Caco-2 (cell line): Measurements from ENCODE around the gene FOXN4. TPM values are rescaled to one million over a fixed set of nuclear protein-coding genes. Genes with fewer than 3 reads are reported as not detected.
"Not testable (repeated sequence)": the region's sequence is repeated elsewhere in the genome, so short reads cannot be mapped to it uniquely, and the experiment has no call there.

Experiments
- BruUV-seq: library from RNA; stranded (reverse); fragments of 400-500 nt; replicated peaks from 2 replicates; lab custom pipeline; 2021; lab: Mats Ljungman, UMichigan
- CTCF ChIA-PET: fragments of 300-600 bp; sonication (Branson Sonifier 250); formaldehyde crosslinking; loops from one replicate; lab custom pipeline; 2022; ENCODE audit warnings: antibody characterized with exemption; lab: Charles Lee
- POLR2A ChIA-PET: fragments of 300-600 bp; sonication (Branson Sonifier 250); formaldehyde crosslinking; loops from one replicate; lab custom pipeline; 2022; ENCODE audit warnings: antibody characterized with exemption; lab: Charles Lee
- DNase-seq, 2 experiments: peaks; one replicate each; pipeline versions ENCODE4 v3.0.0 to v3.0.0-alpha.2; 2020 to 2022
- H3K27me3 ChIP-seq: replicated peaks from 2 replicates; pipeline ENCODE4 v1.6.0; 2011; ENCODE audit warnings: low read length; ENCODE audit not compliant: control insufficient read depth, insufficient read depth
- H3K36me3 ChIP-seq: 2 replicates; pipeline ENCODE4 v1.5.1; 2011; ENCODE audit warnings: low read length; ENCODE audit not compliant: control insufficient read depth, insufficient read depth
- H3K4me1 ChIP-seq: fragments of 250-450 bp; sonication (Bioruptor Pico); 2 replicates; pipeline ENCODE4 v1.5.1; 2020; ENCODE audit warnings: mild to moderate bottlenecking
- H3K4me3 ChIP-seq: 2 replicates; pipeline ENCODE4 v1.5.1; 2011; ENCODE audit warnings: low read depth, mild to moderate bottlenecking, control low read depth, low read length
- H3K9me3 ChIP-seq: fragments of 250-450 bp; sonication (Bioruptor Pico); 2 replicates; pipeline ENCODE4 v1.5.1; 2020; ENCODE audit warnings: mild to moderate bottlenecking, moderate library complexity
- H3K27ac Mint-ChIP-seq: one replicate; pipeline ENCODE4 v1.8.0; 2022; ENCODE audit warnings: mixed read lengths; ENCODE audit not compliant: unreplicated experiment
- H3K27me3 Mint-ChIP-seq: one replicate; pipeline ENCODE4 v1.8.0; 2022; ENCODE audit warnings: mixed read lengths; ENCODE audit not compliant: insufficient read depth, unreplicated experiment
- H3K36me3 Mint-ChIP-seq: one replicate; pipeline ENCODE4 v1.8.0; 2022; ENCODE audit warnings: mild to moderate bottlenecking, mixed read lengths; ENCODE audit not compliant: insufficient read depth, unreplicated experiment
- H3K4me1 Mint-ChIP-seq: one replicate; pipeline ENCODE4 v1.8.0; 2022; ENCODE audit warnings: low read depth, mixed read lengths; ENCODE audit not compliant: unreplicated experiment
- H3K4me3 Mint-ChIP-seq: one replicate; pipeline ENCODE4 v1.8.0; 2022; ENCODE audit warnings: mild to moderate bottlenecking, moderate library complexity, mixed read lengths; ENCODE audit not compliant: unreplicated experiment
- H3K9me3 Mint-ChIP-seq: one replicate; pipeline ENCODE4 v1.8.0; 2022; ENCODE audit warnings: mixed read lengths; ENCODE audit not compliant: unreplicated experiment
- CTCF ChIP-seq, 2 experiments: fragments of 200-600 bp in 1 of 2; IDR thresholded peaks; 1 replicate in 1 of 2; 2 replicates in 1 of 2; pipeline versions ENCODE4 v1.5.1 to v1.8.0; 2011 to 2022; ENCODE audit warnings: antibody characterized with exemption in 1 of 2, control low read depth in 1 of 2, inconsistent platforms in 1 of 2, low read depth in 1 of 2, low read length in 1 of 2, mild to moderate bottlenecking in 1 of 2, moderate library complexity in 1 of 2; ENCODE audit not compliant: insufficient read depth in 1 of 2, severe bottlenecking in 1 of 2, unreplicated experiment in 1 of 2
- intact Hi-C: fragments of 100-400 bp; cut with micrococcal nuclease; formaldehyde crosslinking; loops from one replicate; pipeline ENCODE4 v1.10.0; 2022; ENCODE audit not compliant: unreplicated experiment
- total RNA-seq: library from RNA; stranded (reverse); gene quantifications from 2 replicates; pipeline ENCODE4 v1.2.3, GENCODE V29; 2022

FOXN4 gene
- total RNA-seq, 1 experiment from 2014 or later = 0.95 TPM

DNA sequence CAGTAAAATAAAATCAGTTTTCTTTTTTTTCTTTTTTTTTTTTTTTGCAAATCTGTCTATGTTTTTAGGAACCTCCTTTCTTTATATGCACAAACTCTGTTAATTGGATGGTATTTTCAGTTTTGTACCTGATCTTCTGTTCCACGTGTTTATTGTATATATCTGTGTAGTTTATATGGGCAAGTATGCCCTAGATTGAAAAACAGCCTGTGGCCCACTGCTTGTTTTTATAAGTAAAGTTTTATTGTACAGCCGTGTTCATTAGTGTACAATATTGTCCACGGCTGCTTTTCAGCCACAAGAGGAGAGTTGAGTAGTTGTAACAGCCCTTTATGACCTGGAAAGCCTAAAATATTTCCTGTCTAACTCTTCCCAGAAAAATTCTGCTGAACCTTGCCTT lies 19.9 kb upstream of the FOXN4 start:
- no peaks in the 10 kb centered on the region for H3K36me3 ChIP-seq
- ChIA-PET POLR2A (no interaction called here), CTCF (interaction anchor here (1.0 kb wide), 1 partner anchor 18 kb away, joined by 3 read pairs; the partner anchor contains the start of gene MYO1H)
- TF ChIP-seq CTCF (IDR thresholded peaks at IDR 0.05; ENCODE audit: insufficient read depth in 1 of 2, low read depth in 1 of 2, low read length in 1 of 2, severe bottlenecking in 1 of 2, unreplicated experiment in 1 of 2) = no peak
- no peak for DNase-seq
- intact Hi-C loops = no loop called here
- H3K9me3 ChIP-seq = no peaks in the 10 kb centered on the region
- H3K4me1 Mint-ChIP-seq = no peaks in the 10 kb centered on the region
- H3K36me3 Mint-ChIP-seq = no peaks in the 10 kb centered on the region
- no peaks in the 10 kb centered on the region for H3K4me1 ChIP-seq
- no peaks in the 10 kb centered on the region for H3K9me3 Mint-ChIP-seq
- BruUV-seq = no TSS peak
- no peaks in the 10 kb centered on the region; the same call in 1 of the 2 replicates for H3K27me3 ChIP-seq
- H3K27ac Mint-ChIP-seq = no peak overlapping the region
- peaks cover 2% of the 10 kb centered on the region for H3K27me3 Mint-ChIP-seq
- H3K4me3 Mint-ChIP-seq = no peak overlapping the region
- H3K4me3 ChIP-seq = no peak overlapping the region

DNA sequence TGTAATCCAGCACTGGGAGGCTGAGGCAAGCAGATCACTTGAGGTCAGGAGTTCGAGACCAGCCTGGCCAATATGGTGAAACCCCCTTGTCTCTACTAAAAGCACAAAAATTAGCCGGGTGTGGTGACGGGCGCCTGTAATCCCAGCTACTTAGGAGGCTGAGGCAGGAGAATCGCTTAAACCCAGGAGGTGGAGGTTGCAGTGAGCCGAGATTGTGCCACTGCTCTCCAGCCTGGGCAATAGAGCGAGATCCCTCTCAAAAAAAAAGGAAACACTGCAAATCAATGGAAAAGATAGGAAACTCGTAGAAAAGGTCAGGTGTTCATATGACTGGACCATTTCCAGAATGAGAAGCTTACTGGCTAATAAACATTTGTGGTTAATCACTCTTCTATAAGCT lies 12.2 kb upstream of the FOXN4 start:
- H3K36me3 ChIP-seq, BruUV-seq, H3K27me3 ChIP-seq, H3K4me3 Mint-ChIP-seq, intact Hi-C loops, H3K4me1 ChIP-seq, H3K9me3 ChIP-seq, H3K27ac Mint-ChIP-seq, H3K27me3 Mint-ChIP-seq, H3K9me3 Mint-ChIP-seq, H3K4me1 Mint-ChIP-seq, H3K4me3 ChIP-seq, H3K36me3 Mint-ChIP-seq, POLR2A ChIA-PET, DNase-seq: not testable (repeated sequence)
- CTCF ChIA-PET = interaction anchor here (1.1 kb wide), 1 partner anchor 57 kb away, joined by 5 read pairs; no protein-coding TSS in a partner anchor

DNA sequence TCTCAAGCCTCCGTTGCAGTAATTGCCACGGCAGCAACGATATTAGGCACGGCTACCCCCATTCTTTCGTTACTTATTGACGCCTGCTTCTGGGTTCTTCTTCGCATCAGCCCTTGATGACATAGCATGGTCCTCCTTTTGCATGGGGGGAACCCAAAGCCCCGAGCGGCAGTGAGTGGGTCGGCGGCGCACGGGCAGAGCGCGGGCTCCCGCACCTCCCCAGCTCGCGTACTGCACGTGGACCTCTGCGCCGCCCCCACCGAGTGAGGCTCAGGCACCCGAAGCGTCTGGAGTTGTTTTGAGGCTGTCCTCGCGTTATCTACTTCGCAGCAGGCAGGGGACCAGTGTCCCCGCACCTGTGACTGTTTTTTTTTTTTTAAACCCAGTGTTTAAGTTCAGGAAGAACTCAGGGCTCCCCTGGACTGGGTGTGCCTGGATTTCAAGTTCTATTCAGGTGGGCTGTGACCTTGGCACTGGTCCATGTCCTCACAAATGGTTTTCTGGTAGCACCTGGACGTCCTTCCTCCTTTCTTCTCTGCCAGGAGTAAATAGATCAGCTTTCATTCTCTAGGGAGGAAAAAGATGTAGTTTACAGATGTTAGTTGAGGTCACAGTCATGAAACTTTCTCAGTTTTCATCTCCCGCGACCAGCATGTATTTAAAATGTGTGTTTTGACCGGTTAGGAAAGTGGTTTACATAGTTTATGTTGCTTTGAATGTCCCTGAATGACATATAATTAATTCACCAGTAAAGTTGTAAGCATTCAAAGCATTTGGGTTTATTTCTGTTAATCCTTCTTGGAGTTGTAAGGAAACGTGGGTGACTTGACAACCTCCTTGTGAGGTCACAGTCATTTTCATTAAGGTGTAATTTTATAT lies 1.4 kb upstream of the FOXN4 start:
- Histone ChIP-seq H3K4me1 (peaks cover 18% of the 10 kb centered on the region), H3K4me3 (peak overlapping the region; percentile 57), H3K27me3 (no peaks in the 10 kb centered on the region), H3K36me3 (no peaks in the 10 kb centered on the region), H3K9me3 (no peaks in the 10 kb centered on the region)
- Mint-ChIP-seq H3K36me3 (peaks cover 4% of the 10 kb centered on the region), H3K4me1 (peaks cover 14% of the 10 kb centered on the region), H3K27ac (no peak overlapping the region), H3K4me3 (peak overlapping the region; percentile 84), H3K27me3 (peaks cover 8% of the 10 kb centered on the region), H3K9me3 (no peaks in the 10 kb centered on the region)
- TF ChIP-seq CTCF (IDR thresholded peaks at IDR 0.05; ENCODE audit: insufficient read depth in 1 of 2, low read depth in 1 of 2, low read length in 1 of 2, severe bottlenecking in 1 of 2, unreplicated experiment in 1 of 2) = no peak
- POLR2A ChIA-PET = no interaction called here
- CTCF ChIA-PET = no interaction called here
- intact Hi-C loops = loop anchor here (2.0 kb wide), 1 partner anchor 32 kb away; no protein-coding TSS in a partner anchor
- BruUV-seq = TSS peak; percentile 61
- DNase-seq = peak in 1 of 2 experiments; percentile 43
